Transverse colon (tissue), 4 donors: ENCODE data around the gene OR2V1. TPM values are rescaled to one million over a fixed set of nuclear protein-coding genes. Genes with fewer than 3 reads are reported as not detected.

Experiments
- DNase-seq: peaks from one replicate; pipeline ENCODE4 v3.0.0-alpha.2; 2019
- H3K27ac ChIP-seq, 4 donors: fragments of 200-600 bp; sonication (generic); 2 replicates each; pipeline ENCODE4 v1.5.1; 2016 to 2018; ENCODE audit warnings: inconsistent platforms in 4 of 4
- H3K27me3 ChIP-seq: fragments of 200-600 bp; sonication (generic); 2 replicates; pipeline ENCODE4 v1.5.1; 2017; ENCODE audit warnings: inconsistent platforms
- H3K36me3 ChIP-seq, 4 donors: fragments of 200-600 bp; sonication (generic); 2 replicates each; pipeline ENCODE4 v1.5.1; 2017 to 2019; ENCODE audit warnings: inconsistent platforms in 4 of 4
- H3K4me1 ChIP-seq, 4 donors: fragments of 200-600 bp; sonication (generic); 2 replicates each; pipeline ENCODE4 v1.5.1; 2017 to 2020; ENCODE audit warnings: inconsistent platforms in 4 of 4
- H3K4me3 ChIP-seq, 4 donors: fragments of 200-600 bp; sonication (generic); 1 replicate in 1 of 4; 2 replicates in 3 of 4; pipeline versions ENCODE4 v1.5.1 to v1.6.1; 2017 to 2019; ENCODE audit warnings: inconsistent platforms in 4 of 4
- H3K9me3 ChIP-seq, 2 donors: fragments of 200-600 bp; sonication (generic); 2 replicates each; pipeline ENCODE4 v1.5.1; 2017 to 2019; ENCODE audit warnings: inconsistent platforms in 2 of 2
- EP300 ChIP-seq: sonication (generic); formaldehyde crosslinking; IDR thresholded peaks from one replicate; pipeline ENCODE4 v1.6.1; 2017; ENCODE audit warnings: antibody characterized with exemption, low read depth
- POLR2A ChIP-seq: fragments of 450-650 bp; IDR thresholded peaks from one replicate; pipeline ENCODE4 v1.6.1; 2016; ENCODE audit warnings: antibody characterized with exemption, mild to moderate bottlenecking, moderate library complexity
- POLR2AphosphoS5 ChIP-seq, 3 donors: sonication (generic); formaldehyde crosslinking; IDR thresholded peaks; one replicate each; pipeline ENCODE4 v1.6.1; 2016; ENCODE audit warnings: antibody characterized with exemption in 3 of 3
- WGBS, 2 donors: methylation state at CpG; one replicate each; pipeline ENCODE4 v1.1.5; 2018; ENCODE audit warnings: low coverage in 1 of 2; 5-methylcytosine and 5-hydroxymethylcytosine counted together
- in situ Hi-C, 4 donors: fragments of 200-750 bp; cut with MboI; loops; one replicate each; pipeline versions ENCODE4 v1.15.0 to v1.15.1; 2017; ENCODE audit warnings: low sequenced_read_pairs in 3 of 4, low pct_ligation_motif_present in 1 of 4, low pct_unique_long_range_greater_than_20kb in 1 of 4
- intact Hi-C: fragments of 100-400 bp; cut with DNase I; formaldehyde crosslinking; loops from one replicate; pipeline ENCODE4 v1.15.1; 2023; ENCODE audit warnings: low total_unique reads
- total RNA-seq, 4 donors: library from RNA; depleted of rRNA; stranded (reverse); fragments of >200 nt; gene quantifications; one replicate each; pipeline ENCODE4 v1.1.0, GENCODE V29; 2016
- TF ChIP-seq, protein P1 (sequence below), 5 experiments: fragments of 200-600 bp in 3 of 5; fragments of 450-650 bp in 2 of 5; sonication (generic) in 3 of 5; IDR thresholded peaks; 1 replicate in 2 of 5; 2 replicates in 3 of 5; pipeline ENCODE4 v1.5.1; 2016 to 2017; ENCODE audit warnings: antibody characterized with exemption in 5 of 5, inconsistent platforms in 3 of 5, mild to moderate bottlenecking in 2 of 5, moderate library complexity in 1 of 5

OR2V1 gene
- total RNA-seq, 4 donors from 2014 or later = not detected

DNA sequence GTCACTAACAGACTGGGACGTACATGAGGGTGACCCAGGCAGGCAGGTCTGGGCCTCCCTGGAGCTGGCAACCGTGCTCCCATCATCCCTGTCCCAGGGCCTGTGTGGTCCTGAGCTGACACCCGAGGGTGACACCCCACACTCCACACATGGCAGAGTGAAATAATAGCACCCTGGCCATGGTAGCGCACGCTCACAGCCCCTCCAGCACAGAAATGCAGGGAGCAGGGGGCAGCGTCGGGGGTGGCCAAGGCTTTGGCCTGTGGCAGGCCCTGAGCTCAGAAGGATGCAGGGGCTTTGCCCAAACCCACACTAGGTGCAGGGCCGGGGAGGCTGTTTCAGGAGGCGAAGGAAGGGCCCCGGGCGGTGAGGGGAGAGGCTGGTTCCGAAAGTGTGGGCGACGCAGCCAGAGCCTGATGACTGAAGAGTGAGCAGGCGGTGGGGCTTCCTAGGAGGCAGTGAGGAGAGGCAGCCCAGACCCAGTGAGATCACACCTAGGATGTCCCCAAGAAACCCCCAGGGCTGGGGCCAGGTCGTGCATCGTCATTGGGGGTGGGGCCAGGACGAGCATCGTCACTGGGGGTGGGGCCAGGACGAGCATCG lies 29.3 kb upstream of the OR2V1 start:
- Histone ChIP-seq H3K4me3 (peak overlapping the region in 2 of 4 donors; percentile 7 to 8), H3K27me3 (peaks cover 29% of the 10 kb centered on the region), H3K9me3 (no peaks in the 10 kb centered on the region), H3K36me3 (no peaks in the 10 kb centered on the region), H3K4me1 (peaks cover 0 to 3% (median 0%) of the 10 kb centered on the region in 4 donors), H3K27ac (peak overlapping the region; percentile 5 to 85 (median 32))
- DNase-seq = peak; percentile 53
- intact Hi-C loops (no loop called here), in situ Hi-C loops (no loop called here)
- 53 to 72% methylated on average over 4 to 16 of the region's 21 CpGs for WGBS, 2 donors
- no peak for TF ChIP-seq POLR2A
- TF ChIP-seq, protein P1, sequence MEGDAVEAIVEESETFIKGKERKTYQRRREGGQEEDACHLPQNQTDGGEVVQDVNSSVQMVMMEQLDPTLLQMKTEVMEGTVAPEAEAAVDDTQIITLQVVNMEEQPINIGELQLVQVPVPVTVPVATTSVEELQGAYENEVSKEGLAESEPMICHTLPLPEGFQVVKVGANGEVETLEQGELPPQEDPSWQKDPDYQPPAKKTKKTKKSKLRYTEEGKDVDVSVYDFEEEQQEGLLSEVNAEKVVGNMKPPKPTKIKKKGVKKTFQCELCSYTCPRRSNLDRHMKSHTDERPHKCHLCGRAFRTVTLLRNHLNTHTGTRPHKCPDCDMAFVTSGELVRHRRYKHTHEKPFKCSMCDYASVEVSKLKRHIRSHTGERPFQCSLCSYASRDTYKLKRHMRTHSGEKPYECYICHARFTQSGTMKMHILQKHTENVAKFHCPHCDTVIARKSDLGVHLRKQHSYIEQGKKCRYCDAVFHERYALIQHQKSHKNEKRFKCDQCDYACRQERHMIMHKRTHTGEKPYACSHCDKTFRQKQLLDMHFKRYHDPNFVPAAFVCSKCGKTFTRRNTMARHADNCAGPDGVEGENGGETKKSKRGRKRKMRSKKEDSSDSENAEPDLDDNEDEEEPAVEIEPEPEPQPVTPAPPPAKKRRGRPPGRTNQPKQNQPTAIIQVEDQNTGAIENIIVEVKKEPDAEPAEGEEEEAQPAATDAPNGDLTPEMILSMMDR (IDR thresholded peaks at IDR 0.05) = no peak
- no peak for TF ChIP-seq EP300
- no peak for TF ChIP-seq POLR2AphosphoS5 (IDR thresholded peaks at IDR 0.05)

DNA sequence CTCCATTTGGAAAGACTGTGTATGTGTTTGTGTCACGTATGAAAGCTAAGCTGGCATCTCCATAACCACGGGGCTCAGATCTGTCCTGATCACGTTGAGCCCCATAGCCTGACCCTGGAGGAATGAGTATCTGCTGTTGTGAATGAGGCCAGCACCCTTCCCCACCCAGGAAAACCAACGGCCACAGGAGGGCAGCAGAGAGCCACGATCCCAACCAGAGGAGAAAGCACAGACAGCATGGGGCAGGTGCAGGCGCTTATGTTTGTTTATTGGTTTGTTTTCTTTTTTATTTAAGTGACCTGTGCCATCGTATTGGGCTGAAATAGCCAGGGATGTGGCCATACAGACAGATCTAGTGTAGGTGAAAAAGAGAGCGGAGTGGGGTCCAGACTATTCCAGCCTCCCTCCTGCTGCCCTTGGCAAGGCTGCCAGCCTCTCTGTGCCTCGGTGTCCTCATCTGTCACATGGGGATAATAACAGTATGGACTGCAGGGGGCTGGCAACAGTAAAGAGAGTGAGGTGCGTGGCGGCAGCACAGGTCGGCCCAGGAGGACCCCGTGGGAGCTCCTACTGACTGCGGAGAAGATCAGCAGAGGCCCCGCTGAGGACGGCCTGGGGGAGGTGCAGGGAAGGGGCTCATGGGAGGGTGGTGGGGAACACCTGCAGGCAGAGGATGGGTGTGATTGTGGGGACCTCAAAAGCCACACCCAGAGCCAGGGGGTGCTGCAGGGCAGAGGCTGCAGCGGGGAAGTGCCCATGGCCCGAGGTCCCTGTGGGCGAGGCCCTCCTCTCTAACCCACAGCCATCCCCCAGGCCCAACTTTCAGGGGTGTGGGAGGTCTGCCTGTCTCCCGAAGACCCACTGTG lies 28.6 kb upstream of the OR2V1 start:
- H3K4me3 ChIP-seq = no peak overlapping the region
- no peaks in the 10 kb centered on the region for H3K36me3 ChIP-seq
- intact Hi-C loops = no loop called here
- H3K27ac ChIP-seq = peak overlapping the region in 3 of 4 donors; percentile 23 to 85 (median 40)
- H3K4me1 ChIP-seq = peaks cover 0 to 3% (median 0%) of the 10 kb centered on the region in 4 donors
- 0 to 48% methylated on average over 5 to 17 of the region's 20 CpGs for WGBS, 2 donors
- no peaks in the 10 kb centered on the region for H3K9me3 ChIP-seq
- DNase-seq = peak; percentile 92
- peaks cover 21% of the 10 kb centered on the region for H3K27me3 ChIP-seq
- in situ Hi-C loops = no loop called here
- TF ChIP-seq, protein P1 (IDR thresholded peaks at IDR 0.05) = peak; percentile 81 to 91 (median 86)
- TF ChIP-seq EP300 (no peak), POLR2A (no peak)

DNA sequence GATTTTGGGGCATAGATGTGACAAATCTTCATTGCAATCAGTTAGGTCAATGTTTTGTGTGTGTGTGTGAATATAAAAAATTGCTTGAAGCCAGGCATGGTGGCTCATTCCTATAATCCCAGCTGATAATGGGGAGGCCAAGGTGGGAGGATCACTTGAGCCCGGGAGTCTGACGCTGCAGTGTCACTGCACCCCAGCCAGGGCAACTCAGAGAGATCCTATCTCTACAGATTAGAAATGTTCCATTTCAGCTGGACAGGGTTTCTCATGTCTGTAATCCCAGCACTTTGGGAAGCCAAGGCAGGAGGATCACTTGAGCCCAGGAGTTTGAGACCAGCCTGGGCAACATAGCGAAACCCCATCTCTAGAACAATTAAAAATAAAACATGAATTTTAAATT lies 27.9 kb upstream of the OR2V1 start:
- H3K36me3 ChIP-seq = no peaks in the 10 kb centered on the region
- no peak overlapping the region for H3K4me3 ChIP-seq
- DNase-seq = no peak
- TF ChIP-seq, protein P1 (IDR thresholded peaks at IDR 0.05) = no peak
- TF ChIP-seq POLR2A (no peak), EP300 (no peak), POLR2AphosphoS5 (IDR thresholded peaks at IDR 0.05) (no peak)
- 95 to 98% methylated on average over 3 of the region's 3 CpGs for WGBS, 2 donors
- no peak overlapping the region for H3K27ac ChIP-seq
- intact Hi-C loops (no loop called here), in situ Hi-C loops (no loop called here)
- peaks cover 16% of the 10 kb centered on the region for H3K27me3 ChIP-seq
- H3K4me1 ChIP-seq = peaks cover 0 to 3% (median 0%) of the 10 kb centered on the region in 4 donors
- H3K9me3 ChIP-seq = no peaks in the 10 kb centered on the region

DNA sequence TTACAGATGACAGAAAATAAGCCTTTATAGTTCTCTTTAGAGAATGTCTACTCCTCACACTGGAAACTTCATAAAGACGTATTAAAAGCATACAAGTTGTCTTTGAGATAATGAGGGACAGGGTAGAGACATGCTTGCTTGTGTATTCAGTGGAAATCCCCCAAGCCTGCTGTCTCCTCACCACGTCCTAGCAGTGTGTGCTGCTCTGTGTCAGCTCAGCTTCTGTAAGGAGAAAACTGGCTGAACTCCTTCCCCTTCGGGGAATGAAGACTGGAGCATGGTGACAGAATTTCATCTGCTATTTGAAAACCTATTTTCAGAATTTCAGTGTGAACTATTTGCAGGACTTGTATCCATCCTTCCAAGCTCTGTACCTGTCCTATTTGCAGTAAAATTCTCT lies 25.8 kb upstream of the OR2V1 start:
- intact Hi-C loops (no loop called here), in situ Hi-C loops (no loop called here)

More for the DNA sequence above, 25.8 kb upstream of the OR2V1 start:
- 31 to 56% methylated on average over 2 to 3 of the region's 3 CpGs for WGBS, 2 donors
- TF ChIP-seq POLR2AphosphoS5 (IDR thresholded peaks at IDR 0.05) (no peak), POLR2A (no peak), EP300 (no peak)
- TF ChIP-seq, protein P1 (IDR thresholded peaks at IDR 0.05) = no peak
- Histone ChIP-seq H3K27me3 (peaks cover 5% of the 10 kb centered on the region), H3K4me1 (peaks cover 0 to 3% (median 0%) of the 10 kb centered on the region in 4 donors), H3K36me3 (no peaks in the 10 kb centered on the region), H3K9me3 (no peaks in the 10 kb centered on the region), H3K4me3 (no peak overlapping the region), H3K27ac (no peak overlapping the region)
- no peak for DNase-seq
